ENCODE results near the gene ASPM.
"Not testable (repeated sequence)": the region's sequence is repeated elsewhere in the genome, so short reads cannot be mapped to it uniquely, and the experiment has no call there.

Gene ASPM

DNA sequence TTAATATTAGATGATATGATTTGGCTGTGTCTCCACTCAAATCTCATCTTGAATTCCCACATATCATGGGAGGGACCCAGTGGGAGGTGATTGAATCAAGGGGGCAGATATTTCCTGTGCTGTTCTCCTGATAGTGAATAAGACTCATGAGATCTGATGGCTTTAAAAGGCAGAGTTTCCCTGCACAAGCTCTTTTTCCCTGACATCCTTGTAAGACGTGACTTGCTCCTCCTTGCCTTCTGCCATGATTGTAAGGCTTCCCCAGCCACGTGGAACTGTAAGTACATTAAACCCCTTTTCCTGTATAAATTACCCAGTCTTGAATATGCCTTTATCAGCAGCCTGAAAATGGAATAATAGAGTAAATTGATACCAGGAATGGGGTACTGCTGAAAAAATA, 66.1 kb downstream of the ASPM start:
- DNase-seq, result no peak

DNA sequence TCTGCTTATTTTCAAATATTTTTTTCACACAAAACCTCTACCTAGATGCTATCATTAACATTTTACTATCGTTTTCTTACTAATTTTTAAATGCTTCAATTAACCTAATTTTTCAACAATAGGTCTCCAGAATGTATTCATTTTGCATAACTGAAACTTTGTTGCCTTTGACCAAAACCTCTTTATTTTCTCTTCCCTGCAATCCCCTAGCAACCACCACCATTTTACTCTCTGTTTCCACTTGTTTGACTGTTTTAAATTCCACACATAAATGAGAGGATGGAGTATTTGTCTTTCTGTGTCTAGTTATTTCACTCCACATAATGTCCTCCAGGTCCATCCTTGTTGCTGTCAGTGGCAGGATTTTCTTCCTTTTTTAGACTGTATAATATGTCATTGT, 69.9 kb downstream of the ASPM start:
- no peak for DNase-seq

DNA sequence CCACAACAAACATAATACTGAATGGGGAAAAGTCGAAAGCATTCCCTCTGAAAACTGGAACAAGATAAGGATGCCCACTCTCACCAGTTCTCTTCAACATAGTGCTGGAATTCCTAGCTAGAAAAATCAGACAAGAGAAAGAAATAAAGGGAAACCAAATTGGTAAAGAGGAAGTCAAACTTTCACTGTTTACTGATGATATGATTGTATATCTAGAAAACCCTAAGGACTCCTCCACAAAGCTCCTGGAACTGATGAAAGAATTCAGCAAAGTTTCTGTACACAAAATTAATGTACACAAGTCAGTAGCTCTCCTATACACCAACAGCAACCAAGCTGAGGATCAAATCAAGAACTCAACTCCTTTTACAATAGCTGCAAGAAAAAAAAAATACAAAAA, 72.5 kb downstream of the ASPM start:
- DNase-seq, result no peak

DNA sequence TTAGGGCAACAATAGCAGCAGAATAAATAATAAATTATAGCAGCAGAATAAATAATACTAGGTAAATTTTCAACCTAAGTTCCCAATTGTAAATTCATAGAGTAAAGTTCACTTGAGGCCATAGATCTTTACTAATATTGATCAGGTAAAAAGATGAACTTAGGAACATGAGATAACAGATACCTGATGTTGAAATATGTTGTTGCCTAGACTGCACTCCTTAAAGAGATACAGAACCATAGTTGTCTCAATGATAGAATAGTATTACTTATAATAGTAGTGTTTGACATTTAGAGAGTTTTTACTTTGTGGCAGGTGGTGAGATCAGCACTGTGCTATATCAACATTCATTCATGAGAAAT, 79.0 kb downstream of the ASPM start:
- DNase-seq, result no peak

DNA sequence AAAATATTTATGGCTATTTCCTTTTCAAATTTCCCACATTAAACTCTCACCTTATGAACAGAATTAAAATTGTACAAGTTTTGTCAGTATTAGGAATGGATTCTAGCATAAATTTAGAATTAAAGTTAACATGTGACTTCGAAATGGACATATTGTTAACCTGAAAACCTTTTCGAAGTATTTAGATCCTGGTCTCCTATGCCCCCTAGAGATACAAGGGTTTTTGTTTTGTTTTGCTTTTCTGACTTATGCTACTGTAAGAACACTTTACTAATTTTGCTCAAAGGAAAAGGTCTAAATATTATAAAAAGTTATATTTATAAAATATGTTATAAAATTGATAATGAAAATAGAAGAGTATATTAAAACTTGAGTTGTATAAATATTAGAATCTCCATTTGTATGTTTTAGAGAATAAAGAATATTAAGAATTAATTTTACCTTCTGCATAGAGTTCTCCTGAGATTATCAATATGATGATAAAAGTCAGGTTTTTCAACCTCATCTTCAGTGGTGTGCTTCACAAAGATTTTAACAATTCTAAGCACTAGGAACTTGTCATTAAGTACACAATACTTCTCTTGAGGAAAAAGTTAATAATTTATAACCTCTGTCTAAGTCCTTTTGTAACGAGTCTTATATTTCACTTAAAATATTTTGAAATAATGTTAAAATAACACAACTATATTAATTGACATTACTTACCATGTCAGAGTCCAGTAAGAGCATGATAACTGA, 79.6 kb downstream of the ASPM start, which contains the start of gene F13B:
Gene F13B, minus strand, starts transcription at position 542 of the 738 bp plus-strand sequence. Its CDS starts 37 bp downstream, at position 505.
- DNase-seq, result no peak

DNA sequence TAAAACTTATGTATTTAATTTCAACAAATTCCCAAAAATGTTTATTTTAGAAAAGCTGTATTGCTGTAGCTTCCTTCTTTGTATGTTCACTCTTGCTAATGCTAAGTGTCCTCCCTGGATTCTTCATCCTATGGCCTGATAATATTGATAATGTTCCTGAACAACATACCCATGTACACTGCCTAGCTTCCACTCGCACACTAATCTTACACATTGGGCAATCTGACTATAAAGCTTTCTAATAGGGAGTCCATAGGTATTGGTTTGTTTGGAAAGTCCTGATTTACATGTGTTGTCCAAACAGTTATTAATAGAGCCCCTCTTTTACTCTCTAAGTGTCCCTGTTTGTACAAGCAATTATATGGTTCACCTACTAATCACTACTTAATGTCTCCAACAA, 80.2 kb downstream of the ASPM start:
- no peak for DNase-seq

DNA sequence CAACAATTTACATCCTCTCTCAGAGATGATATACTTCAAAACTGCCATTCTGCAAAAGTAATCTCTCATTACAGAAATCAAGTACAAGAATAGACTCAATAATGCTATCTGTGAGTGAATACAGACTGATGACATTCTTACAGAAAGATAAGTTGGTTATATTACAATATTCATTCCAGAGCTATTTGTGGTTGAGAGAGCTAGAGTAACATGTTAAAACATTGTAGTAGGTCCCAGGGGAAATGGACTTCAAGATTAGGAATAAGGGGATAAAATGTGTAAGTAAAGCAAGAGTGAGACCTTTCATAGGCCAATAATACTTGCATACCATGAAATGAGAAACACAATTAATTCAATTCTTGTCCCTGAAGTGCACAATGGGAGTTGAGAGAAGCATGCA, 80.9 kb downstream of the ASPM start:
- no peak for DNase-seq

DNA sequence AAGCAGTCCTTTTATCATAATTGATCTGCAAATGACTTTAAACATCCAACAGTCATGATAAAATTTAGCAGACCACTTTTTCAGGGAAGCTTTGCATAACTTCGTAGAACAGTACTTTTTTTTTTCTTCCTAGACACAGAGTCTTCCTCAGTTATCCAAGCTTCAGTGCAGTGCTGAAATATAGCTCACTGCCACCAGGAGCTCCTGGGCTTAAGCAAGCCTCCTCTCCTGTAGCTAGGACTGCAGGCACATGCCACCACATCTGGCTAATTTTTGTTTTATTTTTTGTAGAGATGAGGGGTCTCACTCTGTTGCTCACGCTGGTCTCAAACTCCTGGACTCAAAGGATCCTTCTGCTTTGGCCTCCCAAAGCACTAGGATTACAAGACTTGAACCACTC, 83.3 kb downstream of the ASPM start:
- no peak for DNase-seq

DNA sequence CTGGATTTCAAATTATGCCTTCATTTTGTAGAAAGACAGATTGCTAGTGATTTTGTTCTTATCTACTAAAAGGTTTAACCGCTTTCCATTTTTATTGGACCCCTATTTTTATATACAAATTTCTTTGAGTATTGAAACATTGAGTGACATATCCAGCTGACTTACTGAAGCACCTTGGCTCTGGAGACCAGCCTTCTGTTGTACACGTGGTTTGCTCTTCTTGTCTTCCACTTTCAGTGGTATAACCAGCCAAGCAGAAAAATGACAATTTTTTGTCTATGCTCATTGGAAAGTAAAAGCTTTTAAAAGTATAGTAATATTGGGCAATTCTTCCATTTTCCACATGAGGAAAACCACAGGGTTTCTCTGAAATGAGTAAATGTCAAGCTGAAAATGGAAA, 83.8 kb downstream of the ASPM start:
- no peak for DNase-seq

DNA sequence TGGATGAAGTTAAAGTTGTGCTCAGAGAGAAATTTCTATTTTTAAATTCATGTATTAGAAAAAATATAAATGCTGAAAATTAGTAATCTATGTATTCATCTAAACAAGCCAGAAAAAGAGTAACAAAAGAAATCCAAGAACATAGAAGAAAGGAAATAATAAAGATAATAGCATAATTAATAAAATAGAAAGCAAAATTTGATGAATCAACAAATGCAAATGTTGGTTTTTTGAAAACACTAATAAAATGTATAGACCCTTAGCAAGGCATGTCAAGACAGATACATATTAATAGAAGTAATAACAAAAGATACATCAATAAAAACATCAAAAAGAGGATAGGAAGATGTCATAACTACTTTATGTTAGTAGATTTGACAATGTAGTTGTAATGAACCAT, 97.4 kb downstream of the ASPM start:
- no peak for DNase-seq

DNA sequence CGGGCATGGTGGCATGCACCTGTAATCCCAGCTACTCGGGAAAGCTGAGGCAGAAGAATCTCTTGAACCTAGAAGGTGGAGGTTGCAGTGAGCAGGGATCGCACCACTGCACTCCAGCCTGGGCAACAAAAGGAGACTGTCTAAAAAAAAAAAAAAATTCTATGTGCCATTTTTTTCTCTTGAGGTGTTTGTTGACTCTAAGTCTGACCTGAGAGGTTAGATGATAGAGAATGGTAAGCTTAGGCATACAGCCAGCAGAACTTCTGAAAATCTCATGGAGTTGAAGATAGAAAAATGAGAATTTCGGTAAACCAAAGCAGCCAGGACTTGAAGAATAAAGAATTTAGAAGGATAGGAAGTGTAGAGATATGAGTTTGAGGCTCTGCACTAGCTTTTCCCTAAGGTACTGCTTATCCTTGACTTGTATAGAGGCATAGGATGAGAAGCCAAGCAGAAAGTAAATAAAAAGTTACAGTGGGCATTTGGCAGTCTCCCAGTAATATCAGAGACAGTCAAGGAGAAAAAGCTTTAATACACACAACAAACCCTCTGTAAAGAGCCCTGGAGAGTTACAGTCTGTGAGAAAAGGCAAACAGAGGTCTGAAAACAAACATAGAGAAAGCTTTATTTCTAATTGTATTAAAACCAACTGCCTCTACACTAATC, 103.7 kb downstream of the ASPM start:
- DNase-seq, result no peak

DNA sequence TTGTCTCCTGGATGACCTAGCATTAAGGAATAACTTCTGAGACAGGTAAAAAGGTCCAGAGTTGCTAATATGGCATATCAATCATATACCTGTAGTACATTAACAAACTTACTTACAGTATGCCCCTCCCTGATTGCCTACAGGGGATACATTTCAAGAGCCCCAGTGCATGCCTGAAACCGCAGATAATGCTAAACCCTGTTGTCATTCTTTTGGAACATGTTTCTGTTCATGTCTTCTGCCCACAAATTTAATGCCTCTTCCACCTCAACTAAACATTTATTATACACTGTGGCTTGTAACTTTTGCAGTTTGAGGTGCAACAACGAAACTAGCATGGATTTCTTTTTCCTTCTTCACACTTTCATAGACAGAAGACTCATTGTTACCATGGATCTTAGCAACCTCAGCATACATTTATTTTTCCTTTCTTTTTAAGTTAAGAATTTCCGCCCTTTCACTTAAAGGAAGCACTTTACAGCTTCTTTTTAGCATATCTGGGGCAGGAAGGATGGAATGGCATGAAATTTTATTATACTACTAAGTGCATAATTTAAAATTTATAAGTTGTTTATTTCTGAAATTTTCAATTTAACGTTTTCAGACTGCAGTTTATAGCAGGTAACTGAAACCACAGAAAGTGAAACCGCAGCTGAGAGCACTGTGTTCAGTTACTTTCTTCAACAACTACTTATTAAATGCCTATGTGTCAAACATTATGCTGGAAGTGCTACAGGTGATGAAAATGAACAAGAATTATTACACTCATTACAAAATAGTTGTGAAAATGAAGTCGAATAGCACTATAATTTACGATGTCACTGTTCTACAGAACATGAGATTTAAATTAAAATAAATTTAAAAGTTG, 104.7 kb downstream of the ASPM start:
- DNase-seq, result no peak

DNA sequence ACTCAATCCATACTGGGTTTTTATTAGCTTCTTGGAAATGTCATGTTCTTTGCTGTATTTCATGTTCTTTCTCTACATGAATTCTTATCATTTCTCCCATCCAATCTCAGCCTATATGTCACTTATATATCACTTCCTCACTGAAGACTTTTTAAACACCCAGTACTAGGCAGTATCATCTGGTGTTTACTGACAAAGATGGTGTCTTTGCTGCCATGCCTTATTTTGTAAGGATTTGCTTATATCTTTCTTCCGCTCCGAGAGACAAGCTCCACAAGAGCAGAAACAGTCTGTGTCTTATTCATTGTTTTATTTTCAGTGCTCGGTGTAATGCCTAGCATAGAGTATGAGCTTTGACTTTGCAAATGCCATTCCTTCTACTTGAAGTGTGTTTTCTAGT, 109.6 kb downstream of the ASPM start:
- DNase-seq, result no peak

DNA sequence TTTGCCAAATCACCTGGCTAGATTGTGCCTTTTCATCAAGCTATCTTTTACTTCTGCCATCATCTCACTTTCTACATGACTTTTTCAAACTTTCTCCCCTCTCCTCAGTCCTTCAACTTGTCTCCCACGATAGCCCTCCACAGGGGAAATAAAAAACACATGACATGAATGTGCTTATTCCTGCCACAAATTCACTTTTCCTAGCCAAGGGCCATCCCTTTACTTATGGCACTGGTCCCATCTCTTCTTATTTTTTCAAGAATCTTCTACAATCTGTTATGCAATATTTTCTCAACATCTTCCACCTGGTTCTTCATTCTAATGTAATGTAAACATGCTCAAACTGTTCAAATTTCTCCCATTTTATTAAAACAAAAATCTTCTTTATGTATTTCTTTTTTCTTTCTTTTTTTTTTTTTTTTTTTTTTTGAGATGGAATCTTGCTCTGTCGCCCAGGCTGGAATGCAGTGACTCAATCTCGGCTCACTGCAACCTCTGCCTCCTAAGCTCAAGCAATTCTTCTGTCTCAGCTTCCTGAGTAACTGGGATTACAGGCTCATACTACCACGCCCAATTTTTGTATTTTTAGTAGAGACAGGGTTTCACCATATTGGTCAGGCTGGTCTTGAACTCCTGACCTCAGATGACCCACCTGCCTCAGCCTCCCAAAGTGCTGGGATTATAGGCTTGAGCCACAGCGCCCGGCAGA, 111.7 kb downstream of the ASPM start:
- not testable (repeated sequence) for DNase-seq

Data from NCI-H526 treated with DMSO at 0.1 percent for 48 hours (cell line).